ENCODE results near the gene RBP2.

DNA sequence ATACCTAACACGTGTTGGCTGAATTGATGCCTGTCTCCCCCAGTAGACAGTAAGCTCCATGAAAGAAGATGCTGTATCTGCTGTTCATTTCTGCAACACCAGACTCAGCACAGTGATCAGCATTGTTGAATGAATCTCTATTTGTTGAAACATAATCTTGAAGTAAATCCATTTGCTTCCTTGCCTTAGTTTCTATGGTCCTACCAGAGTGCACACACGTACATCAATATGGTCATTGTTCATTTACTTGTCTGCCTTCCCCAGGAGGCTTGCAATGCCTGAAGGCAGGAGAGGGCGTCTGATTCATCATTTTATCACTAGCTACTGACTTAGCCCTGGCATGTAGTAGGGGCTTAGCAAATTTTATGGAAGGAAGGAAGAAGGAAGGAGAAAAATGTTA is 19.2 kb downstream of the RBP2 start:
- TF ChIP-seq, protein P1, sequence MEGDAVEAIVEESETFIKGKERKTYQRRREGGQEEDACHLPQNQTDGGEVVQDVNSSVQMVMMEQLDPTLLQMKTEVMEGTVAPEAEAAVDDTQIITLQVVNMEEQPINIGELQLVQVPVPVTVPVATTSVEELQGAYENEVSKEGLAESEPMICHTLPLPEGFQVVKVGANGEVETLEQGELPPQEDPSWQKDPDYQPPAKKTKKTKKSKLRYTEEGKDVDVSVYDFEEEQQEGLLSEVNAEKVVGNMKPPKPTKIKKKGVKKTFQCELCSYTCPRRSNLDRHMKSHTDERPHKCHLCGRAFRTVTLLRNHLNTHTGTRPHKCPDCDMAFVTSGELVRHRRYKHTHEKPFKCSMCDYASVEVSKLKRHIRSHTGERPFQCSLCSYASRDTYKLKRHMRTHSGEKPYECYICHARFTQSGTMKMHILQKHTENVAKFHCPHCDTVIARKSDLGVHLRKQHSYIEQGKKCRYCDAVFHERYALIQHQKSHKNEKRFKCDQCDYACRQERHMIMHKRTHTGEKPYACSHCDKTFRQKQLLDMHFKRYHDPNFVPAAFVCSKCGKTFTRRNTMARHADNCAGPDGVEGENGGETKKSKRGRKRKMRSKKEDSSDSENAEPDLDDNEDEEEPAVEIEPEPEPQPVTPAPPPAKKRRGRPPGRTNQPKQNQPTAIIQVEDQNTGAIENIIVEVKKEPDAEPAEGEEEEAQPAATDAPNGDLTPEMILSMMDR (IDR thresholded peaks at IDR 0.05 in 4 of 5, conservative IDR thresholded peaks at IDR 0.05 in 1 of 5), result no peak
- no peak for TF ChIP-seq POLR2A (IDR thresholded peaks at IDR 0.05)

All from gastrocnemius medialis (tissue), 4 donors.